ENCODE data around the gene LANCL3. TPM values are rescaled to one million over a fixed set of nuclear protein-coding genes. Genes with fewer than 3 reads are reported as not detected.

The LANCL3 gene
- total and polyA plus RNA-seq, 4 experiments from 2014 or later, result 0.06 to 0.17 (median 0.12) TPM

DNA sequence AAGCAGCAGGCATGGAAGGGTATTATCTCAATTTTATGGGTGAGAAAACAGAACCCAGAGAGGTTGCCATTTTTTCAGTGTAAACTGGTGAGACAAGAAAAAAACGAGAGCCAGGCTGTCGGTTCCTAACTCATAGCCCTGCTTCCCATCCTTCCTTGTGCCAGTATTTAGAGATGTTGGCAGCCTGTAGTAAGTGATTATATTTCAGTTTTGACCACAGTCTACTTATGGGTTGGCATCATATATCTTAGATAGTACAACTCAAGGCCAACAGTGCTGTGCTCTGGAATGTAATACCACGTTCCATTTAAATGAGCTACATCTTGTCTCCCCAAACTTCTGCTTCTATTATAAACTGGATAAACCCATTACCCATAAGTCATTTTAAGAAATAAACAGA is 154.9 kb downstream of the LANCL3 start:
- no peaks in the 10 kb centered on the region for H3K27me3 ChIP-seq (ENCODE audit: insufficient read depth, low read length)
- no peaks in the 10 kb centered on the region for H3K4me1 ChIP-seq (ENCODE audit: insufficient read depth, low read length)
- Mint-ChIP-seq H3K4me1 (no peaks in the 10 kb centered on the region), H3K9me3 (no peaks in the 10 kb centered on the region), H3K4me3 (no peak overlapping the region), H3K27me3 (peaks cover 0 to 7% of the 10 kb centered on the region in 2 donors), H3K36me3 (no peaks in the 10 kb centered on the region), H3K27ac (no peak overlapping the region)
- POLR2A ChIA-PET (ENCODE audit: partially characterized antibody), result no interaction called here
- H3K36me3 ChIP-seq (ENCODE audit: insufficient read depth, low read length), result no peaks in the 10 kb centered on the region
- H3K9me3 ChIP-seq (ENCODE audit: control insufficient read depth in 1 of 2, low read length in 2 of 2), result no peaks in the 10 kb centered on the region
- H3K4me3 ChIP-seq (ENCODE audit: low read length in 2 of 2), result no peak overlapping the region
- DNase-seq, result no peak
- intact Hi-C loops (cut with micrococcal nuclease), result no loop called here
- CTCF ChIA-PET (ENCODE audit: partially characterized antibody), result no interaction called here
- H3K27ac ChIP-seq (ENCODE audit: low read depth, low read length), result no peak overlapping the region

Other genes with a start within 250 kb of the LANCL3 start
- not detected for gene PRRG1, start 222.3 kb upstream of the LANCL3 start, total RNA-seq
- not detected for gene PRRG1, start 222.3 kb upstream of the LANCL3 start, polyA plus RNA-seq
- gene XK, start 114.1 kb downstream of the LANCL3 start, total RNA-seq, result not detected
- not detected for gene XK, start 114.1 kb downstream of the LANCL3 start, polyA plus RNA-seq
- gene CYBB, start 208.4 kb downstream of the LANCL3 start, total RNA-seq, result 1 to 10 TPM; 6.3 to 8.1 TPM
- gene CYBB, start 208.4 kb downstream of the LANCL3 start, polyA plus RNA-seq, result under 1 TPM; 0.05 to 0.94 TPM